ENCODE measurements around the gene ADAM12. TPM values are rescaled to one million over a fixed set of nuclear protein-coding genes. Genes with fewer than 3 reads are reported as not detected.

ADAM12 gene
- total RNA-seq, 2 experiments from 2014 or later, result 1.3 TPM

DNA sequence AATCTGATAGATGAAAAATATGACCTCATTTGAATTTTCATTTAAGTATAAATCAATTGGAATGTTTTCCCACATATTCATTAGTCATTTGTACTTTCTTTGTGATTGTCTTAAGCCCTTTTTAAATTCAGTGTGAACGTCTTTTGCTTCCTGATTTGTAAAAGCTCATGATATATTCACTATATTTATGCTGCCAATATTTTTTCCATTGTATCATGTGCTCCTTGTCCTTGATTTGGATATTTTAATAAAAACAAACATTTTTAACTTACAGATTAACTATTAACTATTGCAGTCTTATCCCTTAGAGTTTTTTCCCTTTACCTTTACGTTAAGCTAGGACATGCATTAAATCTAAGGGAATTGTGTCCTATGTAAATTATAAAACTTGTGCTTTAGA, 157.7 kb downstream of the ADAM12 start:
- H3K9me3 Mint-ChIP-seq, result peaks cover under 1% of the 10 kb centered on the region
- H3K27ac Mint-ChIP-seq, result no peak overlapping the region
- CTCF ChIA-PET, result no interaction called here
- H3K27me3 Mint-ChIP-seq, result peaks cover 2% of the 10 kb centered on the region
- H3K4me3 Mint-ChIP-seq, result no peak overlapping the region
- TF ChIP-seq, protein P1, sequence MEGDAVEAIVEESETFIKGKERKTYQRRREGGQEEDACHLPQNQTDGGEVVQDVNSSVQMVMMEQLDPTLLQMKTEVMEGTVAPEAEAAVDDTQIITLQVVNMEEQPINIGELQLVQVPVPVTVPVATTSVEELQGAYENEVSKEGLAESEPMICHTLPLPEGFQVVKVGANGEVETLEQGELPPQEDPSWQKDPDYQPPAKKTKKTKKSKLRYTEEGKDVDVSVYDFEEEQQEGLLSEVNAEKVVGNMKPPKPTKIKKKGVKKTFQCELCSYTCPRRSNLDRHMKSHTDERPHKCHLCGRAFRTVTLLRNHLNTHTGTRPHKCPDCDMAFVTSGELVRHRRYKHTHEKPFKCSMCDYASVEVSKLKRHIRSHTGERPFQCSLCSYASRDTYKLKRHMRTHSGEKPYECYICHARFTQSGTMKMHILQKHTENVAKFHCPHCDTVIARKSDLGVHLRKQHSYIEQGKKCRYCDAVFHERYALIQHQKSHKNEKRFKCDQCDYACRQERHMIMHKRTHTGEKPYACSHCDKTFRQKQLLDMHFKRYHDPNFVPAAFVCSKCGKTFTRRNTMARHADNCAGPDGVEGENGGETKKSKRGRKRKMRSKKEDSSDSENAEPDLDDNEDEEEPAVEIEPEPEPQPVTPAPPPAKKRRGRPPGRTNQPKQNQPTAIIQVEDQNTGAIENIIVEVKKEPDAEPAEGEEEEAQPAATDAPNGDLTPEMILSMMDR (IDR thresholded peaks at IDR 0.05), result no peak
- no peak for ATAC-seq
- H3K36me3 Mint-ChIP-seq (ENCODE audit: low read depth), result no peaks in the 10 kb centered on the region
- DNase-seq, result no peak
- no peaks in the 10 kb centered on the region for H3K4me1 Mint-ChIP-seq (ENCODE audit: low read depth)
- intact Hi-C loops (cut with micrococcal nuclease), result no loop called here
- POLR2A ChIA-PET, result no interaction called here

DNA sequence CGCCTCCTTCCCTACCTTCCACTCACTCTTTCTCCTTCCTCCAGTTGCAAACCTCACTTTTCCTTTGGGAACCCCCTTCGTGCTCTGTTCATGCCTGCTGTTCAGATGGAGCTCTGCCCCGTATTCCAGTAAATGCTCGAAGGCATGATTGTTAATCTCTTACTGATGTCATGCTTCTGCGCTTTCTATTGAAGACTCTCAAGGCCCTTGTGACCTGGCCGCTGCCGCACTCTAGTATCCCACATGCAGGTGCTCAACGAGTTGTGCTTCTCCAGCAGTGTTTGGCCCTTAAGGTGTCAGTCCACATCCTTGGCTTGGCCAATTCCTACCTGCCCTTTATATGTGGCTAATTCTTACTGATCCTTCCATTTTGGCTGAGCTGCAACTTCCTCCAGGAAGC, 158.6 kb downstream of the ADAM12 start:
- H3K4me3 Mint-ChIP-seq, result no peak overlapping the region
- no peak overlapping the region for H3K27ac Mint-ChIP-seq
- H3K36me3 Mint-ChIP-seq (ENCODE audit: low read depth), result no peaks in the 10 kb centered on the region
- ChIA-PET POLR2A (no interaction called here), CTCF (no interaction called here)
- TF ChIP-seq, protein P1 (IDR thresholded peaks at IDR 0.05), result no peak
- DNase-seq (no peak), ATAC-seq (no peak)
- no peaks in the 10 kb centered on the region for H3K9me3 Mint-ChIP-seq
- no peaks in the 10 kb centered on the region for H3K4me1 Mint-ChIP-seq (ENCODE audit: low read depth)
- intact Hi-C loops (cut with micrococcal nuclease), result no loop called here
- H3K27me3 Mint-ChIP-seq, result peaks cover 2% of the 10 kb centered on the region

DNA sequence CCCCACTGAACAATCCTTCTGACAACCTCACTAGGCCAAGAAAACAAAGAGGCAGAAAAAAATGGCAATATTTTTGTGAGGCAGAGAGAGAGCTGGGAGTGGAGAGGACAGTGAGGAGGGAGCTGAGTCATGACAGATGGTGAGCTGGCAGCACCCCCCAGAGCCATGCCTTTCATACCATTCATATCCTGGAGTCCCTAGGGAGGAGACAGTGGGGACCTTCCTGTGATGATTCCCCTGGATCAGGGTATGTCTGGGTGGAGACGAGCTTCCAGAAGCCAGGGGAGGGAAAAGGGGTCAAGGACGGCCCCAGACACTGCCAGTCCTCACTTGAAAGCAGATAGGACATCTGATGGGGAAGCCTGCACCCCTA, 160.5 kb downstream of the ADAM12 start:
- CTCF ChIA-PET, result no interaction called here
- Mint-ChIP-seq H3K4me1 (ENCODE audit: low read depth) (no peaks in the 10 kb centered on the region), H3K27me3 (peaks cover 2% of the 10 kb centered on the region), H3K36me3 (ENCODE audit: low read depth) (no peaks in the 10 kb centered on the region), H3K27ac (no peak overlapping the region), H3K9me3 (no peaks in the 10 kb centered on the region), H3K4me3 (no peak overlapping the region)
- no peak for DNase-seq
- POLR2A ChIA-PET, result no interaction called here
- intact Hi-C loops (cut with micrococcal nuclease), result no loop called here
- TF ChIP-seq, protein P1 (IDR thresholded peaks at IDR 0.05), result no peak
- ATAC-seq, result no peak

DNA sequence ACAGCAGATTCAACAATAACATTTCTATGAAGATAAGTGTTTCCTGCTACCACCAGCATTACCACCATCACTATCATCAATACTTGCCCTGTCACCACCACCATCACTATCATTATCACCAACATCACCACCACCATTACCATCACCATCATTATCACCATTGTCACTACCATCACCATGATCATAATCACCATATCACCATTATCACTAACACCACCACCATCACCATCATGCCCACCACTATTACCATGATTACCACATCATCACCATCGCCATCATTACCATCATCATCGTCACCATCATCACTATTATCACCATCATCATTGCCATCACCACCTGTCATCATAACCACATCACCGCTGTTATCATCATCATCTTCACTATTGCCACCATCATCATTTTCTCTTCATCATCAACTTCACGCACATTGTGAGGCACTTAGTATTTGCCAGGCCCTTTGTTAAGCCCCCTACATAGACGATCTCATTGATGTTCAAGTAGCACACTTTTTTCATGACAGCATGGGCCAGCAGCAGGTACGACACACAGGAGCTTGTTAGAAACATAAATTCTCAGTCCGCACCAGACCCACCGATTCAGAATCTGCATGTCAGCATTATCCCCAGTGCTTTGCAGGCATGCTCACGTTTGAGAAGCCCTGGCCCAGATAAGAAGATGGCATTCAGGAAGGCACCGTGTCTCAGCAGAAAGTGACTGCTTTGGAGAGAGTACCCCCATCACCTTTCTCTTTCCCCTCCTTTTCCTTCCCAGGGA, 161.1 kb downstream of the ADAM12 start:
- CTCF ChIA-PET, result no interaction called here
- DNase-seq (no peak), ATAC-seq (no peak)
- H3K9me3 Mint-ChIP-seq, result no peaks in the 10 kb centered on the region
- H3K4me1 Mint-ChIP-seq (ENCODE audit: low read depth), result no peaks in the 10 kb centered on the region
- H3K27ac Mint-ChIP-seq, result no peak overlapping the region
- no peaks in the 10 kb centered on the region for H3K36me3 Mint-ChIP-seq (ENCODE audit: low read depth)
- no peak overlapping the region for H3K4me3 Mint-ChIP-seq
- H3K27me3 Mint-ChIP-seq, result peaks cover 2% of the 10 kb centered on the region
- POLR2A ChIA-PET, result no interaction called here
- intact Hi-C loops (cut with micrococcal nuclease), result no loop called here
- TF ChIP-seq, protein P1 (IDR thresholded peaks at IDR 0.05), result no peak

DNA sequence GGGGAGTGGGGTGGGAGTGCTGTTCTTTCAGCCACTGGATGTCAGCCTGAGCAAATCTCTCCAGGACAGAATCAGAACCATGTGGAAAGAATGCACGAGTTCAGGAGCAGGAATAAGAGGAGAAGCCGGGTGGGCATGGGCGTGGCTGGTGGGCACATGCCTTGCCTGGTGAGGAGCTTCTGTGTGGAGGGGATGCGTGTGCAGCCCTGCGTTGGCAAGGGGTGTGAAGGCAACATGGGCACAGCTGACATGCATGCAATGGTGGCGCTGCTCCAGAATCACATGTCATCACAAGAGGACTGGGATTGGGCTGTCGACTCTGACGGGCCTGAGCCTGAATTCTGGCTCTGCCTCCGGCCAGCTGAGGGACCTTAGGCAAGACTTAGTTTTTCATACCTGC, 162.1 kb downstream of the ADAM12 start:
- no peak overlapping the region for H3K4me3 Mint-ChIP-seq
- CTCF ChIA-PET, result interaction anchor here (0.6 kb wide), 1 partner anchor 10 kb away, joined by 3 read pairs; no protein-coding TSS in a partner anchor
- no peak overlapping the region for H3K27ac Mint-ChIP-seq
- H3K4me1 Mint-ChIP-seq (ENCODE audit: low read depth), result no peaks in the 10 kb centered on the region
- H3K36me3 Mint-ChIP-seq (ENCODE audit: low read depth), result no peaks in the 10 kb centered on the region
- POLR2A ChIA-PET, result no interaction called here
- TF ChIP-seq, protein P1 (IDR thresholded peaks at IDR 0.05), result no peak
- intact Hi-C loops (cut with micrococcal nuclease), result no loop called here
- ATAC-seq, result no peak
- no peak for DNase-seq
- H3K27me3 Mint-ChIP-seq, result no peaks in the 10 kb centered on the region
- no peaks in the 10 kb centered on the region for H3K9me3 Mint-ChIP-seq

All from activated CD8-positive, alpha-beta T cell treated with anti-CD3 and anti-CD28 coated beads for 36 hours (primary cell).